Natural killer cell (primary cell): Measurements from ENCODE around the gene DGKE. TPM values are rescaled to one million over a fixed set of nuclear protein-coding genes. Genes with fewer than 3 reads are reported as not detected.

Source experiments
- ATAC-seq, 3 donors: fragments of 150-1000 bp in 2 of 3; fragments of 200-7000 bp in 1 of 3; cut with Tn5 transposase; 1 replicate in 1 of 3; 2 replicates in 2 of 3; pipeline ENCODE4 v1.10.0; 2021; ENCODE audit warnings: mild to moderate bottlenecking in 2 of 3, moderate library complexity in 2 of 3
- DNase-seq, 2 donors: peaks; one replicate each; pipeline versions ENCODE4 v3.0.0 to v3.0.0-alpha.2; 2013 to 2021; ENCODE audit warnings: mixed read lengths in 1 of 2
- H3K27ac ChIP-seq: one replicate; pipeline ENCODE4 v1.5.1; 2013; ENCODE audit warnings: mild to moderate bottlenecking, low read length
- H3K27me3 ChIP-seq: one replicate; pipeline ENCODE4 v1.6.1; 2013; ENCODE audit warnings: low read length; ENCODE audit not compliant: control insufficient read depth, insufficient read depth
- H3K36me3 ChIP-seq: one replicate; pipeline ENCODE4 v1.6.1; 2013; ENCODE audit warnings: low read length; ENCODE audit not compliant: control insufficient read depth, insufficient read depth
- H3K4me1 ChIP-seq: one replicate; pipeline ENCODE4 v1.6.1; 2013; ENCODE audit warnings: low read length; ENCODE audit not compliant: control insufficient read depth, insufficient read depth
- H3K4me3 ChIP-seq: one replicate; pipeline ENCODE4 v1.5.1; 2013; ENCODE audit warnings: low read length
- H3K9me3 ChIP-seq: one replicate; pipeline ENCODE4 v1.6.1; 2013; ENCODE audit warnings: low read length; ENCODE audit not compliant: control insufficient read depth, insufficient read depth
- H3K27ac Mint-ChIP-seq, 2 donors: one replicate each; pipeline ENCODE4 v1.8.0; 2022; ENCODE audit warnings: mild to moderate bottlenecking in 2 of 2, mixed read lengths in 2 of 2, moderate library complexity in 1 of 2
- H3K27me3 Mint-ChIP-seq, 2 donors: one replicate each; pipeline ENCODE4 v1.8.0; 2022; ENCODE audit warnings: low read depth in 2 of 2, mixed read lengths in 2 of 2
- H3K36me3 Mint-ChIP-seq: one replicate; pipeline ENCODE4 v1.8.0; 2022; ENCODE audit warnings: mixed read lengths
- H3K4me1 Mint-ChIP-seq, 2 donors: one replicate each; pipeline ENCODE4 v1.8.0; 2022; ENCODE audit warnings: mixed read lengths in 2 of 2
- H3K4me3 Mint-ChIP-seq: one replicate; pipeline ENCODE4 v1.8.0; 2022; ENCODE audit warnings: mild to moderate bottlenecking, moderate library complexity, mixed read lengths
- H3K9me3 Mint-ChIP-seq, 2 donors: one replicate each; pipeline ENCODE4 v1.8.0; 2022; ENCODE audit warnings: mixed read lengths in 2 of 2
- CTCF ChIP-seq: fragments of 200-600 bp; IDR thresholded peaks from one replicate; pipeline ENCODE4 v1.8.0; 2022; ENCODE audit warnings: antibody characterized with exemption
- WGBS: methylation state at CpG from one replicate; pipeline ENCODE4 v1.1.7; 2013; ENCODE audit warnings: missing lambda C conversion rate; ENCODE audit not compliant: insufficient coverage; 5-methylcytosine and 5-hydroxymethylcytosine counted together
- intact Hi-C: fragments of 100-400 bp; cut with micrococcal nuclease; formaldehyde crosslinking; loops from one replicate; pipeline ENCODE4 v1.14.2; 2022
- total RNA-seq, 4 donors: library from RNA; stranded (reverse); fragments of 120-200 nt in 1 of 4; gene quantifications; one replicate each; pipeline versions ENCODE4 v1.2.3 to v1.2.4, GENCODE V29; 2013 to 2022

The DGKE gene
- total RNA-seq, 3 donors from 2014 or later (not counting 1 experiment from before 2014, with no cell fraction given), result 19.3 to 31.0 (median 29.5) TPM

GRCh38 chr17:56868716-56869115, 34.8 kb downstream of the DGKE start:
- Histone ChIP-seq H3K27ac (no peak overlapping the region), H3K36me3 (peaks cover 8% of the 10 kb centered on the region), H3K4me3 (no peak overlapping the region), H3K4me1 (no peaks in the 10 kb centered on the region), H3K27me3 (no peaks in the 10 kb centered on the region), H3K9me3 (no peaks in the 10 kb centered on the region)
- H3K27ac Mint-ChIP-seq, result no peak overlapping the region
- no peaks in the 10 kb centered on the region for H3K36me3 Mint-ChIP-seq
- H3K9me3 Mint-ChIP-seq, result no peaks in the 10 kb centered on the region
- no peak overlapping the region for H3K4me3 Mint-ChIP-seq
- DNase-seq (no peak), ATAC-seq (no peak)
- WGBS, result 99% methylated on average over 3 of the region's 3 CpGs
- no peaks in the 10 kb centered on the region for H3K27me3 Mint-ChIP-seq
- intact Hi-C loops, result no loop called here
- no peaks in the 10 kb centered on the region for H3K4me1 Mint-ChIP-seq
- TF ChIP-seq CTCF, result no peak

- intact Hi-C loops, result no loop called here
- Histone ChIP-seq H3K36me3 (no peaks in the 10 kb centered on the region), H3K9me3 (no peaks in the 10 kb centered on the region), H3K4me3 (no peak overlapping the region), H3K27me3 (no peaks in the 10 kb centered on the region), H3K4me1 (no peaks in the 10 kb centered on the region), H3K27ac (no peak overlapping the region)
- Mint-ChIP-seq H3K4me3 (no peak overlapping the region), H3K4me1 (no peaks in the 10 kb centered on the region), H3K9me3 (no peaks in the 10 kb centered on the region), H3K27me3 (peaks cover 0 to 3% of the 10 kb centered on the region in 2 donors), H3K27ac (no peak overlapping the region), H3K36me3 (no peaks in the 10 kb centered on the region)
- DNase-seq (no peak), ATAC-seq (peak in 2 of 3 donors; percentile 52 to 53)
- 58% methylated on average over 4 of the region's 4 CpGs for WGBS
- TF ChIP-seq CTCF, result no peak
These were observed 36.2 kb downstream of the DGKE start for GRCh38 chr17:56870081-56870651.

GRCh38 chr17:56876766-56877179, 42.8 kb downstream of the DGKE start:
- intact Hi-C loops, result no loop called here
- ATAC-seq (no peak), DNase-seq (no peak)
- Mint-ChIP-seq H3K27me3 (peaks cover 0 to 3% of the 10 kb centered on the region in 2 donors), H3K9me3 (no peaks in the 10 kb centered on the region), H3K36me3 (no peaks in the 10 kb centered on the region), H3K27ac (no peak overlapping the region), H3K4me3 (no peak overlapping the region), H3K4me1 (no peaks in the 10 kb centered on the region)
- no peaks in the 10 kb centered on the region for H3K36me3 ChIP-seq
- 86% methylated on average over 3 of the region's 7 CpGs for WGBS
- no peak for TF ChIP-seq CTCF
- H3K27ac ChIP-seq, result no peak overlapping the region
- H3K4me3 ChIP-seq, result no peak overlapping the region
- no peaks in the 10 kb centered on the region for H3K27me3 ChIP-seq
- no peaks in the 10 kb centered on the region for H3K9me3 ChIP-seq
- H3K4me1 ChIP-seq, result peaks cover 3% of the 10 kb centered on the region

- intact Hi-C loops, result no loop called here
These were observed 45.3 kb downstream of the DGKE start for GRCh38 chr17:56879280-56879679.

More at GRCh38 chr17:56879280-56879679, 45.3 kb downstream of the DGKE start:
- no peak for TF ChIP-seq CTCF
- Mint-ChIP-seq H3K4me3 (no peak overlapping the region), H3K36me3 (no peaks in the 10 kb centered on the region), H3K9me3 (no peaks in the 10 kb centered on the region), H3K27me3 (no peaks in the 10 kb centered on the region), H3K4me1 (no peaks in the 10 kb centered on the region), H3K27ac (no peak overlapping the region)
- no peaks in the 10 kb centered on the region for H3K27me3 ChIP-seq
- ATAC-seq (no peak), DNase-seq (no peak)
- H3K4me1 ChIP-seq, result peaks cover 3% of the 10 kb centered on the region
- no peak overlapping the region for H3K27ac ChIP-seq
- 94% methylated on average over 7 of the region's 7 CpGs for WGBS
- H3K36me3 ChIP-seq, result no peaks in the 10 kb centered on the region
- H3K4me3 ChIP-seq, result no peak overlapping the region
- H3K9me3 ChIP-seq, result no peaks in the 10 kb centered on the region
